ENCODE results near the gene PIWIL4.

PIWIL4 gene

DNA sequence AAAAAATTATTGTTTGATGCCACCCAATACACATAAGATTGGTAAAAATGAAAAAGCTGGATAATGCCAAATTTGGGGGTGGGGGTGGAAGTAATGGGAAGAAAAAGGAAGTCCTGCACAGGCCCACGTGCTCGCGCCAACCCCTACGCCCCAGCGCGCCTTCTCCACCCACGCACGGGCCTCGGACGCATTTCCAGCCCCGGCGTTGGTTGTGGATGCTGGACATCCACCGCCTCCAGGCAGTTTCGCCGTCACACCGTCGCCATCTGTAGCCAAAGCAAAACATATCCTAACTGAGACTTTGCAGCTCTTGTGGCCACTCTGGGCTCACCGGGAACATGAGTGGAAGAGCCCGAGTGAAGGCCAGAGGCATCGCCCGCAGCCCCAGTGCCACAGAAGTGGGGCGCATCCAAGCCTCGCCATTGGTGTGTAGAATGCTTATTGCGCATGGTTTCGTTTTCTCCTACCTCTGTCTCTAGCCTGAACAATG is at the start of gene PIWIL4:
PIWIL4 (plus strand) TSS at position 188 of the 490 bp plus-strand sequence; CDS start at position 339, 151 bp downstream.
- DNase-seq: no peak

DNA sequence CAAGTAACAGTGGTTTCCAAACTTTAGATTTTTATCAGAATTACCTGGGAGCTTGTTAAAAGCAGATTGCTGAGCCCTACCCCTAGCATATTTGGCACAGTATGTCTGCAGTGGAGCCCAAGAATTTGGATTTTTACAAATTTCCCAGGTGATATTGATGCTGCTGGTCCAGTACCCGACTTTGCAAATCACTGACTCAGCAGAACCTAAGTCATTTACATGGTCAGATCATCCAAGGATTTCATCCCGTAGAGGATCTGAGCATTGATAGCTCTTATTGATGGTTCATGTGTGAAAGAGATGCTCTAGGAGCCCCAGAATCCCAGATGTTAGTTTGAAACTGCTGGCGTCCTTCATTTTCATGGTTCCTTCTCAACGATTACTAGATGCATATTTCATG is 48.9 kb upstream of the PIWIL4 start:
- DNase-seq: no peak

DNA sequence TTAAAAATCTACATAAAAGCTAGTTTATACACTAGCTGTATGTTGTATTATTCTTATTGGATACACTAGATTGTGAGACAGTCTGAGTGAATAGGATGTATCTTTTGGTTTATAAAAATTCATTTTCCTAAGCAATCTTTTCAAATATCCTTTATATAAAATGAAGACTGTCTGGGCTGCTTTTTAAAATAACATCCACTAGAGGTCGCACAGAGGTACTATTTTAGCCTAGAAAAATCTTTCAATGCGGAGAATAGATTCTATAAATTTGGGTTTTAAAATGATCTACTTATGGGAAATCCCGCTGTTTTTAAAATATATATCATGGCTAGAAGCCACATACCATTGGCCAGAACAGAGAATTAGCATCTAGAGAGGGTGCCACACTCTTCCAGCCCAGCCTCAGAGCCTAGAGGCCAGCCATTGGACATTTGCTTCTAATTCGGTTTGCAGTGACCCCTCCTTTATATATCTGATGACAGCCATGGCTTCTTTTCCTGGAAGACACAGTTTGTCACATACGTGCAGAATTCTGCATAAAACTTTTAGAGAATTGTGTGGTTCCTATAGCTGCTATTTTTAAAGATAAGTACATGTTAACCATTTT is 47.6 kb upstream of the PIWIL4 start:
- peak; percentile 73 for DNase-seq

DNA sequence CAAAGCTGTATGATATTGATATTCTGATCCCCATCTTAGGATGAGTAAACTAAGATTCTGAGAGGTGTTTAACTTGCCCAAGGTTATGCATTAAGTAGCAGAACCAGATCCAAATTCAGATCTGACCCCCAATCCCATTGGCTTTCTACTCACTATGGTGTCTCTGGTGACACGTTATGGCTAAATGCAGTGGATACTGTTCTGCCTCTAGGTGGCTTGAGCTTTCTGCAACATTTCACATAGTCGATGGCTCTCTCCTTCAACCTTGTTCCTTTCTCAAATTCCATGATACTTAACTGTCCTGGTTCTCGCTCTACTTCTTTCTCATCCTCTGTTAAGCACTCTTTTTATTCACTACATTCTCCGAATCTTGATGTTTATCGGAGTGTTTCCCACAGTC is 45.5 kb upstream of the PIWIL4 start:
- DNase-seq: peak; percentile 36

DNA sequence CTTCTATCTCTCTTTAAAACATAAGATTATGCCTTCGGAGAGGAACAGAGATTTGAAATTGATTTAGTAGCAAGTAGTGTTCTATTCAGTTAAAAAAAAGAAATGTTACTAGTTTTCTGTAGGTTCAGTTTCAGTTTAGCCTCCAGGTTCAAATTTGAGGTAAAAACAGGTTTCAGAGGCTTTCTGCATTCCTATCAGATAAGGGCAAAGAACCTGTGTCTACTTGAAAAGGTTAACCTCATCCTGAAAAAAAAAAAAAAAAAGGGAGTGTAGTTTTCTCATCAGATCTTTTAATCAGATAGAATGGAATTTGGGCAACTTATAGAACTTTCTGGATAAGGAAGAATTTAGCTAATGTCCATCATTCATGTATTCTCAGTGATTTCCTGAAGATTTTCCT is 42.8 kb upstream of the PIWIL4 start:
- DNase-seq: no peak

DNA sequence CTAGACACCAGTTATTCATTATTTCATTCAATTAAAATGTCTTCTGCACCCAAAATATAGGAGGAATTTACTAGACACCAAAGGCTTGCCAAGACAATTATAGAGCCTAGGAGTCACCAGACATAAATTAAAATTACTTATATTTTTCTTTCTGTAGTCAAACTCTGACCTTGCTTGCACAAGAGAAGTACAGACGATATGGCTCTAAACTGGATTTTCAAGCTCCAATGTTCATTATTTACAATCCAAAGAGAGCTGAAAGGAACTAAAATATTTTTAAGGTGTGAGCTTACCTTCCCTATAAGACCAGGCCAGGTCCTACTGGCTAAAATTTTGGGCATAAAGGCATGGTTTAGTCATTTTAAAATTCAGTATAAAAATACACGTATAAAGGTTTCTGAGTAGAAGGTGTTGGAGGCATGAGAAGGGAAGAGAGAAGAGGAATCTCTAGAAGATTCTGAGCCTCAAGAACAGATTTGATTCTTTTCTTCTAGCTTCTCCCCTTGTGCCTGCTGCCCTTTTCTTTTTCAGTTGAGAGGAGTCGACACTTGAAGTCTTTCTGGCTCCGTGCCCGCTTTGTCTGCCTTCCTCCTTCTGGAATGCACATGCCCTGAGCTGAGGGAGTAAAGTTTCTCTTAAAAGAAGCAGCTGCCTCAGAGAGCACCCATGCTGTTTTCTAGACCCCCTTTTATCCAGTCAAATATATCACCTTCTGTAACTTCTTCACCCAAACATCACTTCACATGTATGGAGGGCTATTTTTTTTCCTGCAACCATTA is 41.4 kb upstream of the PIWIL4 start:
- peak; percentile 64 for DNase-seq

DNA sequence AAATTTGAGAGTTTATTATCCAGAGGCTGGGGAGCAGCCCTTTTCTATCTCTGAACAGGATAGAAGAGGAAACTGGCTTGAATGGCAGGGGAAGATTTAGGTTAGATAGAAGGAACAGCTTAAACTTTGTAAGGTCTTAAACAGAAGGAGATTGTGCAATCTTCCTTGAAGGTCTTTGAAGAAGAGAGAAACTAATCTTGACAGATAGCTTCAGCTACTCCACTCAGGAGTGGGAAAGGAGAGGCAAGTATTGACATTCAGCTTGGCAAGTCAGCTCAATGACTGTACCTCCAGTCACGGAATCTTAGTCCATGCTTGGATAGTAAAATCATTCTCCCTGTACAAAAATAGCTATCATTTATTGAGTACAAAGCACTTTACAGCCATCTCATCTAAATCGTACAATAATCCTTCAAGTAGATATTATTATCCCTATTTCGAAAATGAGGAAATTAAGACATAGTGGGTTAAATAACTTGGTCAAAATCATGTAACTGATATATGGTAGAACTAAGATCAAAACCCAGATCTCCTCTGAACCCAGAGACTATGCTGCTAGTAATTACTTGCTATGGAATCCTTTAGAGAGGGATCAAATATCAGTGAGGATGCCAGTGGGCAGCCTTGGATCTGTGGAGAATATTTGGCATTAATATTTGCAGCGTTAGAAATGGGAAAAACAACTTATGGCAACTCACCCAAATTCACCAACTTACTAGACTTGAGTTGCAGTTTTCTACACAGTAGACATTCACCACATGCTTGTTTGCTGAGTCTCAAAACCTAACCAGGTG is 40.3 kb upstream of the PIWIL4 start:
- DNase-seq: peak; percentile 75

DNA sequence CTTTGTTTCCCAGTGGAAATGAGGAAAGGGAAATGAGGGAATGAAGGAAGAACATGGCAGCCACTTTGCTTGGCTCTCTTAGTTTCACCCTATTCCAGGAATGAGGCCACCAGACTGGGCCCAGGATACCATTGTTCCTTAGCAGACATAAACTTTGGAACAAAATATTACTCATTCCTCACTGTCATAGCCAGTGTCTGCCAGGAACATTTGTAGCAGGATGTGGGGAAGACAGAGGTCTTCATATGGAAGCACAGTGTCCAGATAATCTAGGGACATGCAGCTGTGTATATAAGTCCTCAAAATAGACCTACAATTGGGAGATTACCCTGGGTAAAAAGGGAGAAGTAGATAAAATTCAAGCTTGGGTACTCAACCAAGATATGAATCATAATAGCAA is 38.6 kb upstream of the PIWIL4 start:
- no peak for DNase-seq

DNA sequence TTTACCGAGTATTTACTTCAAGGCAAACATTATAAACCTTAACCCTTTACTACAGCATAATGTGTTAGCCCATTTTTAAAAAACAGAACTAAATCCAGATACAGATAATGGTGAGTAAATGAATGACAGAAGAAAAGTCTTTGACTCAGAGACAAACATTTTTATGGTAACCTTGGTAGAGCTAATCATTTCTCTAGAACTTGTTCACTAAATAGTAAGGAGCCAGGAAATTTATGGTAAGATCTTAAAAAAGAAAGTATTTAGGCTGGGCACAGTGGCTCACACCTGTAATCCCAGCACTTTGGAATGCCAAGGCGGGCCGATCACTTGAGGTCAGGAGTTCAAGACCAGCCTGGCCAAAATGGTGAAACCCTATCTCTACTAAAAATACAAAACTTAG is 35.0 kb upstream of the PIWIL4 start:
- no peak for DNase-seq

DNA sequence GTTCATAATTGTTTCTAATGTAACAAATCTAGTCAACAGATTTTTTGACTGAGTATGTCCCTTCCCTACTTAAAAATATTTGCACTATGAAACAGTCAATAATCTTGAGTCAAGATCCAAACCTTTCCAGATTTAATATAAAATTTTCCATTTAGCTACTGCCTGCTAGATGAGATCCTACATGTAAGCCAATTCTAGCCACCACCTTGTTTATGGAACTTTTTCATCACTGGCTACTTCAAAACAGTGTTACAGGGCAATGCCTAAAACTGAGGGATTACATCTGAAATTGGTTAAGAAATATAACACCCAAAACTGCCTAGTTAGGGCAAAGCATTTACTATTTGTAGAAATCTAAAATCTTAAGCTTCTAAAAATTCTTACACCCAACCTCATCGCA is 34.0 kb upstream of the PIWIL4 start:
- DNase-seq: peak; percentile 50

DNA sequence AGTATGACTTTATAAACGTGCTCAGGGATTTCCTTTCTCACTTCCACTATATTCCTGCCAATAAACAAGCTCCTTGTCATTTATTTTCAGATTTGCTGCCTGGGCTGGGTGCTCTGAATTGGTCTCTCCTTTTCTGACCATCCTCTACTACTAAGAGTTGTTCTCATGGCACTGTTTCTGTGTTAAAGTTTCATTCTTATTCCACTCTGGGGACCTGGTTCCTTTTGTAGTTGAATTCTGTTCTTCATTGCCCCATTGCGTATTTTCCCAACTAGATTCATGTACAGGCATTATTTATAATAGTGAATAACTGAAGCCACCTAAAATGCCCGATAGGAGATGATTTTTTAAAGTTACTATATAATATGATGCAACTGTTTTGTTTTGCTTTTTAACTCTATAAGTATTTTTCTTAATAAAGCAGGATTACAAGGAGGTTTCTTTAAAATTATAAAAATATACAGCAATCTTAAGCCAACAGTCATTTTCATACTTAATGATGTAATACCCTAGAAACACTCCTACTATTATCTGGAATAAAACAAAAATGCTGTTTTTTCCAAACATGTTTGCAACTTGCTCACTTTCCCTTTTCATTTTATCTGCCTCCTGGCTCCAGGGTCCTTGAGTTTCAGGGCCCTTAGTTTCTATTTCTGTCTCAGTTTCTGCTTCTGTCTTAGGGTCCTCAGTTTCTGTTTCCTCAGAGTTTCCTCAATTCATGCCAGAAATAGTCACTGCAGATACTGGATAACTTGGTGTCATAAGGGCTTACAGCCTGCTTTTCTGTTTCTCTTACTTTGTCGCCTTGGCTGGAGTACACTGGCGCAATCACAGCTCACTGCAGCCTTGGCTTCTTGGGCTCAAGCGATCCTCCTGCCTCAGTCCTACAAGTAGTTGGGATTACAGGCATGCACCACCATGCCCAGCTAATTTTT is 33.2 kb upstream of the PIWIL4 start:
- peak; percentile 63 for DNase-seq

DNA sequence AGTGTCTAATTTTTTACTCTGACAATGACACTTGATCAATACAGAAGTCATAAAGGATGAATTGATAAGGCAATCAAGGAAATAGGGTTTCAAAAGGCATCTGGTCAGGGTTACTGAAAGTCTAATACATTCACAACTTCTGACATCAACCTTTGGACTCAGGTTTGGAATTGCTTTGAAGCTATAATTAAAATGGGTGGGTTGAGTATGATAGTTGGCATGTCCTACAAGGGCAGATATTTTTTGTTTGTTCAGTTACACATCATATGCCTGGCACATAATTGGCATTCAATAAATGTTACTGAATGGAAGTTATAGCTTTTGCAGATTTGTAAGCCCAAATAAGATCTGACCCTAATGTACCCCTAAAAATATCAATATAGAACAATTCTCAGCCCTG is 30.8 kb upstream of the PIWIL4 start:
- no peak for DNase-seq

DNA sequence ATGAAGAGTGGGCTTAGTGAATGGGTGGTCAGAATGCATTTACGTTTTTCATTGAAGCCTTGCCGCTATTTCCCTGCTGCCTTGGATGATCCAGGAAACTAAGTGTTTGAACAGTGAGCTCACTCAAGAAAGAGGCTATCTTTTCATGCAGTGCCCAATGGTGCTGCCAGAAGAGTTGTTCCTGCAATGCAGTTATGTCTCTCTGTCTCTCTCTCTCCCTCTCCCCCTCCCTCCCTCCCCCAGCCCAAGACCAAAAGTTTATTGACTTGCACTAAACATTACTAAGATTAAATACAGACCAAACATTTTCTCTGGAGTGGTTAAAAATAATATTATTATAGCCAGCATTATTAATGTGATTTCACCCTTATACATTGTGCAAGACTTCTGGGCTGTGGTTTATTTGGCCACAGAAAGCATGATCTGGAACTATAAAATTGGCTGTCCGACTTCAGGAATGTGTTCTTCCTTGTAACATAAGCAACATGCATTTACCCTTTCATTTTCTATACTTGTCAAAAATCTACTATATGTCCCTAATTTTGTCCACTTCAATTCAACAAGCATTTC is 30.1 kb upstream of the PIWIL4 start:
- no peak for DNase-seq

DNA sequence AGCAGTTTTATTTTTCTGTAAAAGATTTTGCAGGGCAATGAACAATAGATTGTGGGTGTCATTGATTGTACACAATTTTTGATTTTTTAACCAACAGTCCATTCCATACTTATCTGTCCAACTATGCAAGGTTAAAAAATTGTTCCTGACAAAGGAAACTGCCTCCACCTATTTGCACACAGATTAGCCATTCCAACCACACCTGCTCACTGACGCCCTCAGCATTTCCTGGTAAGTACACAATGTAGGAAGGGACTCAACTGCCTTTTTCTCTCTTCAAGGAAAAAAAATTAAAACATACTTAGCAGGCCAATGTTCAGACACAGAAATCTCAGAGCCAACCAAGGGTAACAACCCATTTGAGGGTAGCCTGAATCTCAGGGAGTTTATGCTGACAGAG is 27.7 kb upstream of the PIWIL4 start:
- DNase-seq: no peak

DNA sequence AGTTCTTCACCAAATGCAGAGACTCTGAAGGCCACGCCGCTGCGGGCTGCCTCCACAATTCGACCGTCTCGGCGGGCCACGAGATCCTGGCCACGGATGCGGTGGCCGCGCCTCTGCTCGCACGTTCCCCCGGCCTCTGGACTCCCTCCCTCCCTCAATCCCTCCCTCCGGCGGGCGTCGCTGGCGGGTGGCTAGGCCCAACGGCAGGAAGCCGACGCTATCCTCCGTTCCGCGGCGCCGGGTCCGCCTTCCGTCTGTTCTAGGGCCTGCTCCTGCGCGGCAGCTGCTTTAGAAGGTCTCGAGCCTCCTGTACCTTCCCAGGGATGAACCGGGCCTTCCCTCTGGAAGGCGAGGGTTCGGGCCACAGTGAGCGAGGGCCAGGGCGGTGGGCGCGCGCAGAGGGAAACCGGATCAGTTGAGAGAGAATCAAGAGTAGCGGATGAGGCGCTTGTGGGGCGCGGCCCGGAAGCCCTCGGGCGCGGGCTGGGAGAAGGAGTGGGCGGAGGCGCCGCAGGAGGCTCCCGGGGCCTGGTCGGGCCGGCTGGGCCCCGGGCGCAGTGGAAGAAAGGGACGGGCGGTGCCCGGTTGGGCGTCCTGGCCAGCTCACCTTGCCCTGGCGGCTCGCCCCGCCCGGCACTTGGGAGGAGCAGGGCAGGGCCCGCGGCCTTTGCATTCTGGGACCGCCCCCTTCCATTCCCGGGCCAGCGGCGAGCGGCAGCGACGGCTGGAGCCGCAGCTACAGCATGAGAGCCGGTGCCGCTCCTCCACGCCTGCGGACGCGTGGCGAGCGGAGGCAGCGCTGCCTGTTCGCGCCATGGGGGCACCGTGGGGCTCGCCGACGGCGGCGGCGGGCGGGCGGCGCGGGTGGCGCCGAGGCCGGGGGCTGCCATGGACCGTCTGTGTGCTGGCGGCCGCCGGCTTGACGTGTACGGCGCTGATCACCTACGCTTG is 23.2 kb upstream of the PIWIL4 start, which contains the start of gene FUT4:
FUT4 (plus strand) TSS at position 227 of the 951 bp plus-strand sequence; CDS start at position 440, 213 bp downstream.
- DNase-seq: peak; percentile 88

DNA sequence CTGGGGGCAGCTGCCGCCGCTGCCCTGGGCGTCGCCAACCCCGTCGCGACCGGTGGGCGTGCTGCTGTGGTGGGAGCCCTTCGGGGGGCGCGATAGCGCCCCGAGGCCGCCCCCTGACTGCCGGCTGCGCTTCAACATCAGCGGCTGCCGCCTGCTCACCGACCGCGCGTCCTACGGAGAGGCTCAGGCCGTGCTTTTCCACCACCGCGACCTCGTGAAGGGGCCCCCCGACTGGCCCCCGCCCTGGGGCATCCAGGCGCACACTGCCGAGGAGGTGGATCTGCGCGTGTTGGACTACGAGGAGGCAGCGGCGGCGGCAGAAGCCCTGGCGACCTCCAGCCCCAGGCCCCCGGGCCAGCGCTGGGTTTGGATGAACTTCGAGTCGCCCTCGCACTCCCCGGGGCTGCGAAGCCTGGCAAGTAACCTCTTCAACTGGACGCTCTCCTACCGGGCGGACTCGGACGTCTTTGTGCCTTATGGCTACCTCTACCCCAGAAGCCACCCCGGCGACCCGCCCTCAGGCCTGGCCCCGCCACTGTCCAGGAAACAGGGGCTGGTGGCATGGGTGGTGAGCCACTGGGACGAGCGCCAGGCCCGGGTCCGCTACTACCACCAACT is 22.4 kb upstream of the PIWIL4 start:
- DNase-seq: no peak

DNA sequence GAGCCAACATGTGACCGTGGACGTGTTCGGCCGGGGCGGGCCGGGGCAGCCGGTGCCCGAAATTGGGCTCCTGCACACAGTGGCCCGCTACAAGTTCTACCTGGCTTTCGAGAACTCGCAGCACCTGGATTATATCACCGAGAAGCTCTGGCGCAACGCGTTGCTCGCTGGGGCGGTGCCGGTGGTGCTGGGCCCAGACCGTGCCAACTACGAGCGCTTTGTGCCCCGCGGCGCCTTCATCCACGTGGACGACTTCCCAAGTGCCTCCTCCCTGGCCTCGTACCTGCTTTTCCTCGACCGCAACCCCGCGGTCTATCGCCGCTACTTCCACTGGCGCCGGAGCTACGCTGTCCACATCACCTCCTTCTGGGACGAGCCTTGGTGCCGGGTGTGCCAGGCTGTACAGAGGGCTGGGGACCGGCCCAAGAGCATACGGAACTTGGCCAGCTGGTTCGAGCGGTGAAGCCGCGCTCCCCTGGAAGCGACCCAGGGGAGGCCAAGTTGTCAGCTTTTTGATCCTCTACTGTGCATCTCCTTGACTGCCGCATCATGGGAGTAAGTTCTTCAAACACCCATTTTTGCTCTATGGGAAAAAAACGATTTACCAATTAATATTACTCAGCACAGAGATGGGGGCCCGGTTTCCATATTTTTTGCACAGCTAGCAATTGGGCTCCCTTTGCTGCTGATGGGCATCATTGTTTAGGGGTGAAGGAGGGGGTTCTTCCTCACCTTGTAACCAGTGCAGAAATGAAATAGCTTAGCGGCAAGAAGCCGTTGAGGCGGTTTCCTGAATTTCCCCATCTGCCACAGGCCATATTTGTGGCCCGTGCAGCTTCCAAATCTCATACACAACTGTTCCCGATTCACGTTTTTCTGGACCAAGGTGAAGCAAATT is 21.7 kb upstream of the PIWIL4 start:
- no peak for DNase-seq

DNA sequence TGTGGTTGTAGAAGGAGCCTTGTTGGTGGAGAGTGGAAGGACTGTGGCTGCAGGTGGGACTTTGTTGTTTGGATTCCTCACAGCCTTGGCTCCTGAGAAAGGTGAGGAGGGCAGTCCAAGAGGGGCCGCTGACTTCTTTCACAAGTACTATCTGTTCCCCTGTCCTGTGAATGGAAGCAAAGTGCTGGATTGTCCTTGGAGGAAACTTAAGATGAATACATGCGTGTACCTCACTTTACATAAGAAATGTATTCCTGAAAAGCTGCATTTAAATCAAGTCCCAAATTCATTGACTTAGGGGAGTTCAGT is 21.1 kb upstream of the PIWIL4 start:
- DNase-seq: no peak

DNA sequence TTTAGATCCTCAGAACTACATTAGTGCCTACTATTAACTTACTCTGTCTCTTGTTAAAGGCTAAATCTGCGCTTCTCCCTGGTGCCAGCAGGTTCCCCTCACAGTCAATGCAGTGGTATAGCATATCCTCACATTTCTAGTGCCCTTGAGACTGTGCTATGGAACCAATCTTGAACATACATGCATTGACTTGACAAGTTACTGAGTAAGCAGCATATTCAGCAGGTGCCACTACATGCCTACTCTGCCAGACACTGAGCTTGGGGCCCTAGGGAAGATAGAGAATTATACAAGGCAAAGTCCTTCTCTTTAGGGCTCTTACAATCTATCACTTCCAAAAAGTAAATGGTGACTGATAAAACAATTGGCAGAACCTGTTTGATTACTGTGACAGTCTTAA is 20.3 kb upstream of the PIWIL4 start:
- DNase-seq: no peak

DNA sequence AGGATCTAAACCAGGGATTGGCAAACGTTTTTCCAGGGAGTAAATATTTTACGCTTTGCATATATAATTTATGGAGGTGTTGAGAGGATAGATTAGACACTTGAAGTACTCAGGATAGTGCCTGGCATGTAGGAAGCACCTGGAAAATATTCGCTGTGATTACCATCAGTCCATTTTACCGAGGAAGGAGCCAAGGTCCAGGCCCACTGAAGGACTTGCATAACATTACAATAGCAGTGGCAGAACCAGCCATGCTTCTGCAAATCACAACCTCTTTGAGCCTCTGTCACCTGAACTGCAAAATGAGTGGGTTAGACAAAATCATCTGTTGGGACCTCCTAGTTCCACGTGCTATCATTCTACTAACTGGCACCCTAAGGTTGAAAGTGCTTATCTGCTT is 18.0 kb upstream of the PIWIL4 start:
- no peak for DNase-seq

Measured in OCI-M1 (cell line).